ENCODE data around the gene GALNT2. TPM values are rescaled to one million over a fixed set of nuclear protein-coding genes. Genes with fewer than 3 reads are reported as not detected.

GALNT2 gene
- total and polyA plus RNA-seq, 4 donors, result 47.5 to 182 (median 114) TPM

DNA sequence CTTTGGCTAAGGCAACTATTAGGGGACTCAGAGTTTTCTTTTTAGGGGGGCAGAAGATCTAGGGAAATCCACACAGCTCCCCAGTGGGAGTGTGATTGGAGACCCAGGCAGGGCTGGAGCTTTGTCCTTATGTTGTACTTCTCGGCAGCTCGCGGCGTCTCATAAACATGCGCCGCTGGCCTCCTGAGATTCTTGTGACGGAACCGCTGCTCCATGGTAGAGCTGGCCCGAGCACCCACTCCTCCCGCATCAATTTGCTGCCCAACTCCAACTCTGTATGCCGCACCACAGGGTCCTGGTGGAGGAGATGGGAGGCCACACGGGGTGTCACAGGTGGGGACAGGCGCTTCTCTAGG is 143.9 kb downstream of the GALNT2 start:
- Histone ChIP-seq H3K27me3 (ENCODE audit: control insufficient read depth in 4 of 4, insufficient read depth in 4 of 4, low read length in 3 of 4) (no peaks in the 10 kb centered on the region), H3K9ac (ENCODE audit: low read depth in 1 of 2, low read length in 2 of 2) (no peak overlapping the region), H3K27ac (ENCODE audit: low read depth in 1 of 2, low read length in 2 of 2) (no peak overlapping the region), H3K9me3 (ENCODE audit: control insufficient read depth in 4 of 4, low read length in 3 of 4) (no peaks in the 10 kb centered on the region), H3K36me3 (ENCODE audit: control insufficient read depth in 4 of 4, insufficient read depth in 3 of 4, low read depth in 1 of 4, low read length in 3 of 4) (peaks cover 0 to 4% (median 1%) of the 10 kb centered on the region in 4 donors), H3K4me1 (ENCODE audit: control insufficient read depth in 4 of 4, insufficient read depth in 4 of 4, low read length in 3 of 4) (peaks cover 2 to 17% (median 15%) of the 10 kb centered on the region in 4 donors), H3K4me3 (ENCODE audit: low read depth in 1 of 3, low read length in 3 of 3) (no peak overlapping the region)
- no peak for TF ChIP-seq GABPA (IDR thresholded peaks at IDR 0.05 in 1 of 2, conservative IDR thresholded peaks at IDR 0.05 in 1 of 2)
- TF ChIP-seq ATF3 (IDR thresholded peaks at IDR 0.05), result no peak
- TF ChIP-seq TAF1 (conservative IDR thresholded peaks at IDR 0.05), result no peak
- no peak for TF ChIP-seq FOXA2 (IDR thresholded peaks at IDR 0.05)
- TF ChIP-seq HNF4A (conservative IDR thresholded peaks at IDR 0.05), result no peak
- no peak for TF ChIP-seq REST (IDR thresholded peaks at IDR 0.05)
- WGBS, result 92% methylated on average over 13 of the region's 13 CpGs
- no peak for DNase-seq (ENCODE audit: low spot score)

DNA sequence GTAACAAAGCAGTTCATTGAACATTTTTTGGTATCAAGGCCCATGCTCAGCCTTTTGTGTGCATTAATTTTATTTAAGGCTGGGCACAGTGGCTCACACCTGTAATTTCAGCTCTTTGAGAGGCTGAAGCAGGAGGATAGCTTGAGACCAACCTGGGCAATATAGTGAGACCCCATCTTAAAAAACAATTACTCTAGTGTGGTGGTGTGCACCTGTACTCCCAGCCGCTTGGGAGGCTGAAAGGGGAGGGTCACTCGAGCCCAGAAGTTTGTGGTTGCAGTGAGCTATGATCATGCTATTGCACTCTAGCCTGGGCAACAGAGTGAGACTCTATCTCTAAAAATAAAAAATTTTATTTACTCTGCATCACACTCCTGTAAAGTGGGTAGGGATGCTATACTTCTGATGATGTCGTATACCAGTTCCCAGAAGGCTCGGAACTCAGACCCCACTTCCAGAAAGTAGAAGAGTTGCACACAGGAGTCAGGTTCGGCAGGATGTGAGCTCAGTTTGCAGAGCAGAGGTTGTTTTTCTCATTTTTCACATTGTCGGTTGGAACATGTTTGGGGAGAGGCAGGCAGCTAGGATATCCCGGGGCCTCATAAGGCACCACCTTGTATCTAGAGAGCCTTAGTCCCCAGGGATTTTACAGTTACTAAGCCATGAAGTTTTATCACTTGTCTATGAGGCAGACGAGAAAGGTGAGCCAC is 144.6 kb downstream of the GALNT2 start:
- no peak for TF ChIP-seq GABPA (IDR thresholded peaks at IDR 0.05 in 1 of 2, conservative IDR thresholded peaks at IDR 0.05 in 1 of 2)
- TF ChIP-seq CTCF (IDR thresholded peaks at IDR 0.05; ENCODE audit: low read depth, low read length, missing input control), result no peak
- TF ChIP-seq, protein P1, sequence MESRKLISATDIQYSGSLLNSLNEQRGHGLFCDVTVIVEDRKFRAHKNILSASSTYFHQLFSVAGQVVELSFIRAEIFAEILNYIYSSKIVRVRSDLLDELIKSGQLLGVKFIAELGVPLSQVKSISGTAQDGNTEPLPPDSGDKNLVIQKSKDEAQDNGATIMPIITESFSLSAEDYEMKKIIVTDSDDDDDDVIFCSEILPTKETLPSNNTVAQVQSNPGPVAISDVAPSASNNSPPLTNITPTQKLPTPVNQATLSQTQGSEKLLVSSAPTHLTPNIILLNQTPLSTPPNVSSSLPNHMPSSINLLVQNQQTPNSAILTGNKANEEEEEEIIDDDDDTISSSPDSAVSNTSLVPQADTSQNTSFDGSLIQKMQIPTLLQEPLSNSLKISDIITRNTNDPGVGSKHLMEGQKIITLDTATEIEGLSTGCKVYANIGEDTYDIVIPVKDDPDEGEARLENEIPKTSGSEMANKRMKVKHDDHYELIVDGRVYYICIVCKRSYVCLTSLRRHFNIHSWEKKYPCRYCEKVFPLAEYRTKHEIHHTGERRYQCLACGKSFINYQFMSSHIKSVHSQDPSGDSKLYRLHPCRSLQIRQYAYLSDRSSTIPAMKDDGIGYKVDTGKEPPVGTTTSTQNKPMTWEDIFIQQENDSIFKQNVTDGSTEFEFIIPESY (IDR thresholded peaks at IDR 0.05), result no peak
- no peak for TF ChIP-seq REST (IDR thresholded peaks at IDR 0.05)
- Histone ChIP-seq H3K9ac (ENCODE audit: low read depth in 1 of 2, low read length in 2 of 2) (no peak overlapping the region), H3K27me3 (ENCODE audit: control insufficient read depth in 4 of 4, insufficient read depth in 4 of 4, low read length in 3 of 4) (no peaks in the 10 kb centered on the region), H3K27ac (ENCODE audit: low read depth in 1 of 2, low read length in 2 of 2) (no peak overlapping the region), H3K36me3 (ENCODE audit: control insufficient read depth in 4 of 4, insufficient read depth in 3 of 4, low read depth in 1 of 4, low read length in 3 of 4) (peaks cover 0 to 4% (median 1%) of the 10 kb centered on the region in 4 donors), H3K4me3 (ENCODE audit: low read depth in 1 of 3, low read length in 3 of 3) (no peak overlapping the region), H3K4me1 (ENCODE audit: control insufficient read depth in 4 of 4, insufficient read depth in 4 of 4, low read length in 3 of 4) (peaks cover 2 to 17% (median 15%) of the 10 kb centered on the region in 4 donors), H3K9me3 (ENCODE audit: control insufficient read depth in 4 of 4, low read length in 3 of 4) (no peaks in the 10 kb centered on the region)
- no peak for DNase-seq (ENCODE audit: low spot score)
- WGBS, result 83% methylated on average over 8 of the region's 8 CpGs
